CD14-positive monocyte (primary cell): Measurements from ENCODE around the gene KRT12. TPM values are rescaled to one million over a fixed set of nuclear protein-coding genes. Genes with fewer than 3 reads are reported as not detected.

Experiments used
- DNase-seq, 3 donors: peaks; one replicate each; pipeline ENCODE4 v3.0.0-alpha.2; 2011 to 2022
- H2AFZ ChIP-seq: 2 replicates; pipeline ENCODE4 v1.6.0; 2012; ENCODE audit warnings: mild to moderate bottlenecking, low read depth, low read length, inconsistent platforms; ENCODE audit not compliant: insufficient read depth, poor library complexity, severe bottlenecking
- H3K27ac ChIP-seq, 2 donors: 1 replicate in 1 of 2; 2 replicates in 1 of 2; pipeline ENCODE4 v1.5.1; 2012 to 2013; ENCODE audit warnings: low read length in 2 of 2, control low read depth in 1 of 2, inconsistent platforms in 1 of 2, low read depth in 1 of 2, mild to moderate bottlenecking in 1 of 2
- H3K27me3 ChIP-seq, 2 donors: one replicate each; pipeline versions ENCODE4 v1.6.0 to v1.6.1; 2011 to 2013; ENCODE audit warnings: low read length in 2 of 2; ENCODE audit not compliant: control insufficient read depth in 2 of 2, insufficient read depth in 2 of 2
- H3K36me3 ChIP-seq, 2 donors: replicated peaks in 1 of 2; 1 replicate in 1 of 2; 2 replicates in 1 of 2; pipeline versions ENCODE4 v1.5.1 to v1.6.1; 2012 to 2013; ENCODE audit warnings: low read length in 2 of 2, control low read depth in 1 of 2, inconsistent platforms in 1 of 2, mild to moderate bottlenecking in 1 of 2; ENCODE audit not compliant: insufficient read depth in 2 of 2, control insufficient read depth in 1 of 2
- H3K4me1 ChIP-seq, 2 donors: 1 replicate in 1 of 2; 2 replicates in 1 of 2; pipeline versions ENCODE4 v1.5.1 to v1.6.1; 2012 to 2013; ENCODE audit warnings: low read length in 2 of 2, control low read depth in 1 of 2, inconsistent platforms in 1 of 2, mild to moderate bottlenecking in 1 of 2, moderate library complexity in 1 of 2; ENCODE audit not compliant: insufficient read depth in 2 of 2, control insufficient read depth in 1 of 2
- H3K4me2 ChIP-seq: replicated peaks from 2 replicates; pipeline ENCODE3; 2012; ENCODE audit warnings: low read length, moderate library complexity, mild to moderate bottlenecking; ENCODE audit not compliant: poor library complexity, severe bottlenecking; ENCODE audit errors: extremely low read depth
- H3K4me3 ChIP-seq, 3 experiments: fragments of 200-600 bp in 1 of 3; sonication (generic) in 1 of 3; replicated peaks in 1 of 3; 1 replicate in 2 of 3; 2 replicates in 1 of 3; pipeline ENCODE4 v1.5.1; 2011 to 2013; ENCODE audit warnings: low read length in 3 of 3, mild to moderate bottlenecking in 3 of 3, control low read depth in 2 of 3, low read depth in 2 of 3, inconsistent platforms in 1 of 3, moderate library complexity in 1 of 3
- H3K79me2 ChIP-seq: 2 replicates; pipeline ENCODE4 v1.6.0; 2012; ENCODE audit warnings: mild to moderate bottlenecking, control low read depth, inconsistent platforms, low read length, moderate library complexity; ENCODE audit not compliant: insufficient read depth
- H3K9ac ChIP-seq: 2 replicates; pipeline ENCODE4 v1.6.0; 2017; ENCODE audit warnings: low read length, mild to moderate bottlenecking; ENCODE audit not compliant: insufficient read depth, poor library complexity, severe bottlenecking
- H3K9me3 ChIP-seq, 2 donors: replicated peaks in 1 of 2; 1 replicate in 1 of 2; 2 replicates in 1 of 2; pipeline versions ENCODE4 v1.5.1 to v1.6.1; 2012 to 2013; ENCODE audit warnings: low read length in 2 of 2, control low read depth in 1 of 2; ENCODE audit not compliant: control insufficient read depth in 1 of 2, insufficient read depth in 1 of 2
- H4K20me1 ChIP-seq: 2 replicates; pipeline ENCODE4 v1.6.0; 2012; ENCODE audit warnings: mild to moderate bottlenecking, low read length, control low read depth, moderate library complexity; ENCODE audit not compliant: insufficient read depth
- H3K27ac Mint-ChIP-seq, 7 donors: one replicate each; pipeline ENCODE4 v1.8.0; 2020; ENCODE audit warnings: mild to moderate bottlenecking in 7 of 7, mixed read lengths in 7 of 7, moderate library complexity in 6 of 7, inconsistent platforms in 2 of 7
- H3K27me3 Mint-ChIP-seq, 3 donors: one replicate each; pipeline ENCODE4 v1.8.0; 2021 to 2022; ENCODE audit warnings: low read depth in 3 of 3, mild to moderate bottlenecking in 3 of 3, mixed read lengths in 3 of 3, moderate library complexity in 3 of 3, inconsistent platforms in 1 of 3
- H3K36me3 Mint-ChIP-seq, 2 donors: one replicate each; pipeline ENCODE4 v1.8.0; 2020; ENCODE audit warnings: mixed read lengths in 2 of 2, inconsistent platforms in 1 of 2, mild to moderate bottlenecking in 1 of 2
- H3K4me1 Mint-ChIP-seq: one replicate; pipeline ENCODE4 v1.8.0; 2020; ENCODE audit warnings: mild to moderate bottlenecking, mixed read lengths
- H3K4me3 Mint-ChIP-seq, 2 donors: one replicate each; pipeline ENCODE4 v1.8.0; 2020; ENCODE audit warnings: mild to moderate bottlenecking in 2 of 2, mixed read lengths in 2 of 2, moderate library complexity in 1 of 2
- H3K9me3 Mint-ChIP-seq, 7 donors: one replicate each; pipeline ENCODE4 v1.8.0; 2020 to 2022; ENCODE audit warnings: mixed read lengths in 7 of 7, mild to moderate bottlenecking in 6 of 7, moderate library complexity in 6 of 7, inconsistent platforms in 2 of 7
- CTCF ChIP-seq: fragments of 200-600 bp; IDR thresholded peaks from one replicate; pipeline ENCODE4 v1.8.0; 2022; ENCODE audit warnings: antibody characterized with exemption, mild to moderate bottlenecking
- WGBS: methylation state at CpG from one replicate; pipeline ENCODE4 v1.1.5; 2013; ENCODE audit warnings: missing lambda C conversion rate; ENCODE audit not compliant: insufficient coverage; 5-methylcytosine and 5-hydroxymethylcytosine counted together
- intact Hi-C, 2 donors: fragments of 100-400 bp; cut with micrococcal nuclease; formaldehyde crosslinking; loops; one replicate each; pipeline versions ENCODE4 v1.15.0 to v1.15.1; 2023
- polyA plus RNA-seq, 3 donors: library from polyadenylated mRNA; depleted of rRNA in 1 of 3; unstranded in 2 of 3; stranded (reverse) in 1 of 3; fragments of 300-500 nt in 2 of 3; fragments of >200 nt in 1 of 3; fragmentation: Illumina TruSeq in 2 of 3; gene quantifications; 1 replicate in 2 of 3; 2 replicates in 1 of 3; pipeline ENCODE4 v1.2.3, GENCODE V29; 2012 to 2021

KRT12 gene
- polyA plus RNA-seq, 3 donors: not detected

GRCh38 chr17:40849723-40850122 lies 17.3 kb downstream of the KRT12 start:
- TF ChIP-seq CTCF: no peak
- H3K4me3 Mint-ChIP-seq: peak overlapping the region in 1 of 2 donors; percentile 32
- no peaks in the 10 kb centered on the region for H3K4me1 ChIP-seq
- WGBS: no CpG with 5 or more reads among the region's 4 CpGs
- no peaks in the 10 kb centered on the region for H3K9me3 ChIP-seq
- intact Hi-C loops: no loop called here
- H3K27ac Mint-ChIP-seq: no peak overlapping the region
- H2AFZ ChIP-seq: no peak overlapping the region
- H3K27me3 Mint-ChIP-seq: peaks cover 13 to 33% (median 21%) of the 10 kb centered on the region in 3 donors
- H3K27me3 ChIP-seq: peaks cover 9 to 25% of the 10 kb centered on the region in 2 donors
- H3K36me3 Mint-ChIP-seq: no peaks in the 10 kb centered on the region
- no peaks in the 10 kb centered on the region for H3K79me2 ChIP-seq
- H3K4me3 ChIP-seq: no peak overlapping the region
- no peak for DNase-seq
- peaks cover 0 to 2% (median 0%) of the 10 kb centered on the region in 7 donors for H3K9me3 Mint-ChIP-seq
- no peak overlapping the region for H3K27ac ChIP-seq
- H4K20me1 ChIP-seq: no peaks in the 10 kb centered on the region
- no peak overlapping the region for H3K4me2 ChIP-seq
- no peaks in the 10 kb centered on the region for H3K4me1 Mint-ChIP-seq
- no peak overlapping the region for H3K9ac ChIP-seq
- H3K36me3 ChIP-seq: no peaks in the 10 kb centered on the region

GRCh38 chr17:40848583-40849235 lies 18.3 kb downstream of the KRT12 start:
- intact Hi-C loops: no loop called here
- no peak overlapping the region for H3K4me3 Mint-ChIP-seq
- Histone ChIP-seq H3K4me1 (no peaks in the 10 kb centered on the region), H2AFZ (no peak overlapping the region), H3K9ac (no peak overlapping the region), H3K4me3 (no peak overlapping the region), H3K27me3 (peaks cover 9 to 27% of the 10 kb centered on the region in 2 donors), H3K4me2 (no peak overlapping the region), H3K9me3 (no peaks in the 10 kb centered on the region), H3K27ac (no peak overlapping the region), H4K20me1 (no peaks in the 10 kb centered on the region), H3K79me2 (no peaks in the 10 kb centered on the region), H3K36me3 (no peaks in the 10 kb centered on the region)
- H3K27ac Mint-ChIP-seq: no peak overlapping the region
- no peaks in the 10 kb centered on the region for H3K36me3 Mint-ChIP-seq
- H3K4me1 Mint-ChIP-seq: no peaks in the 10 kb centered on the region
- DNase-seq: no peak
- peaks cover 0 to 2% (median 0%) of the 10 kb centered on the region in 7 donors for H3K9me3 Mint-ChIP-seq
- H3K27me3 Mint-ChIP-seq: peaks cover 13 to 41% (median 24%) of the 10 kb centered on the region in 3 donors
- no CpG with 5 or more reads among the region's 1 CpG for WGBS
- TF ChIP-seq CTCF: no peak
